Nephron progenitor cell (in vitro differentiated cells): ENCODE results near the gene SORCS2.
A peak's percentile ranks its signal among the peaks of the same experiment; 100 is the strongest.

ENCODE experiments used
- DNase-seq: peaks from one replicate; pipeline ENCODE4 v3.0.0; 2021
- H3K27ac Mint-ChIP-seq: 2 replicates; pipeline ENCODE4 v1.8.0; 2021; ENCODE audit warnings: mild to moderate bottlenecking, moderate library complexity, mixed read lengths
- H3K27me3 Mint-ChIP-seq: 2 replicates; pipeline ENCODE4 v1.8.0; 2021; ENCODE audit warnings: mild to moderate bottlenecking, low read depth, mixed read lengths; ENCODE audit not compliant: poor library complexity
- H3K36me3 Mint-ChIP-seq: 2 replicates; pipeline ENCODE4 v1.8.0; 2021; ENCODE audit warnings: low read depth, mixed read lengths
- H3K4me1 Mint-ChIP-seq: 2 replicates; pipeline ENCODE4 v1.8.0; 2021; ENCODE audit warnings: mixed read lengths
- H3K4me3 Mint-ChIP-seq: 2 replicates; pipeline ENCODE4 v1.8.0; 2021; ENCODE audit warnings: mild to moderate bottlenecking, moderate library complexity, mixed read lengths
- H3K9me3 Mint-ChIP-seq: 2 replicates; pipeline ENCODE4 v1.8.0; 2021; ENCODE audit warnings: mild to moderate bottlenecking, moderate library complexity, mixed read lengths
- TF ChIP-seq, protein P1 (sequence below): fragments of 200-600 bp; sonication (generic); IDR thresholded peaks from 2 replicates; pipeline ENCODE4 v1.5.0; 2021; ENCODE audit warnings: antibody characterized with exemption

Gene SORCS2

DNA sequence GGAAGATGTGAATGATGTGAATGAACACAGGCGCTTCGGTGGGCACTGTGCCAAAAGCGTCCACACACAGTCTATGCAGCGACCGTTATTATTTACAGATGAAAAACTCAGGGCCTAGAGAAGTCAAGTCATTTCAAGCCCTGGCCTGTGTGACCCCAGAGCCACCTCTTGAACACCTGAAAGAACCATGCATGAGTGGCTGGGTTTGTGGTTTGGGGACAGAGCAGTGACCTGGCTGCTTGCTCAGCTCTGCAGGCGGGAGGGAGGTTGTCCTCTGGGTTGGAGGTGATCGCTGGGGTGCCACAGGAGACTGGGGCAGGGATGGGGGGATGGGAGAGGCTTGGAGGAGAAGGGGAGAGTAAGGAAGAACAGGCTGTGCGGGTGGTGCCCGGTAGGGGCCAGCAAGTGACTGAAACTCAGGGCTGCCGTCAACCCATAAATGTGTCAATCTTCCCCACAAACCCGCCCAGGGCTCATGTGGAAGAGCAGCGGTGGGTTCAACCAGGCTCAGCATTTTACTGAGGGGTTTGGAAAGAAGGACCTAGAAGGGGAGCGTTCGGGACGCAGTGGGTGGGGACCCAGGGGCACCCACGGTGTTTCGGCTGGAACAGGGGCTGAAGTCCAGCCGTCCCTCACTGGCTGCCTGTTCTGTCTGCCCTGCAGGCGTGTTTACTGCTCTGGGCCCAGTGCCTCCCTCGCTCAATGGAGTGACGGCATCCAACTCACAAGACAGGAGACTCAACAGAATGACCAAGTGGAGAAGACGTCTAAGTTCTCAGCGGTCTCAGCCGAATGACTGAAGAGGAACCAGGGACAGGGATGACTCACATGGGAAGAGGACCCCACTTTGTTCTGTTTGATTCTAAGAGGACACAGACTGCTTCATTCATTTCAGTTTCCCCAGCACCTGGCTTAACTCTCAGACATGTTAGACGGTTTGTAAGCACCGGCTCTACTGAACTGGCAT lies 579.5 kb downstream of the SORCS2 start:
- Mint-ChIP-seq H3K27me3 (no peaks in the 10 kb centered on the region), H3K27ac (peak overlapping the region; percentile 55), H3K36me3 (peaks cover 76% of the 10 kb centered on the region), H3K4me3 (peak overlapping the region; percentile 18), H3K9me3 (no peaks in the 10 kb centered on the region), H3K4me1 (peaks cover 65% of the 10 kb centered on the region)
- TF ChIP-seq, protein P1, sequence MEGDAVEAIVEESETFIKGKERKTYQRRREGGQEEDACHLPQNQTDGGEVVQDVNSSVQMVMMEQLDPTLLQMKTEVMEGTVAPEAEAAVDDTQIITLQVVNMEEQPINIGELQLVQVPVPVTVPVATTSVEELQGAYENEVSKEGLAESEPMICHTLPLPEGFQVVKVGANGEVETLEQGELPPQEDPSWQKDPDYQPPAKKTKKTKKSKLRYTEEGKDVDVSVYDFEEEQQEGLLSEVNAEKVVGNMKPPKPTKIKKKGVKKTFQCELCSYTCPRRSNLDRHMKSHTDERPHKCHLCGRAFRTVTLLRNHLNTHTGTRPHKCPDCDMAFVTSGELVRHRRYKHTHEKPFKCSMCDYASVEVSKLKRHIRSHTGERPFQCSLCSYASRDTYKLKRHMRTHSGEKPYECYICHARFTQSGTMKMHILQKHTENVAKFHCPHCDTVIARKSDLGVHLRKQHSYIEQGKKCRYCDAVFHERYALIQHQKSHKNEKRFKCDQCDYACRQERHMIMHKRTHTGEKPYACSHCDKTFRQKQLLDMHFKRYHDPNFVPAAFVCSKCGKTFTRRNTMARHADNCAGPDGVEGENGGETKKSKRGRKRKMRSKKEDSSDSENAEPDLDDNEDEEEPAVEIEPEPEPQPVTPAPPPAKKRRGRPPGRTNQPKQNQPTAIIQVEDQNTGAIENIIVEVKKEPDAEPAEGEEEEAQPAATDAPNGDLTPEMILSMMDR = no peak
- DNase-seq = peak; percentile 46

- H3K27me3 Mint-ChIP-seq = no peaks in the 10 kb centered on the region
- H3K27ac Mint-ChIP-seq = peak overlapping the region; percentile 86
- H3K9me3 Mint-ChIP-seq = no peaks in the 10 kb centered on the region
- DNase-seq = peak; percentile 48
- TF ChIP-seq, protein P1 = no peak
- peaks cover 73% of the 10 kb centered on the region for H3K36me3 Mint-ChIP-seq
- peak overlapping the region; percentile 46 for H3K4me3 Mint-ChIP-seq
- peaks cover 69% of the 10 kb centered on the region for H3K4me1 Mint-ChIP-seq
Observed at GRCh38 chr4:7772711-7773385, 580.5 kb downstream of the SORCS2 start.

- DNase-seq = no peak
- H3K9me3 Mint-ChIP-seq = no peaks in the 10 kb centered on the region
- H3K27ac Mint-ChIP-seq = peak overlapping the region; percentile 31
- H3K4me1 Mint-ChIP-seq = peaks cover 75% of the 10 kb centered on the region
- no peak overlapping the region for H3K4me3 Mint-ChIP-seq
- H3K36me3 Mint-ChIP-seq = peaks cover 75% of the 10 kb centered on the region
- TF ChIP-seq, protein P1 = no peak
- no peaks in the 10 kb centered on the region for H3K27me3 Mint-ChIP-seq
Observed at GRCh38 chr4:7773401-7774180, 581.3 kb downstream of the SORCS2 start.

DNA sequence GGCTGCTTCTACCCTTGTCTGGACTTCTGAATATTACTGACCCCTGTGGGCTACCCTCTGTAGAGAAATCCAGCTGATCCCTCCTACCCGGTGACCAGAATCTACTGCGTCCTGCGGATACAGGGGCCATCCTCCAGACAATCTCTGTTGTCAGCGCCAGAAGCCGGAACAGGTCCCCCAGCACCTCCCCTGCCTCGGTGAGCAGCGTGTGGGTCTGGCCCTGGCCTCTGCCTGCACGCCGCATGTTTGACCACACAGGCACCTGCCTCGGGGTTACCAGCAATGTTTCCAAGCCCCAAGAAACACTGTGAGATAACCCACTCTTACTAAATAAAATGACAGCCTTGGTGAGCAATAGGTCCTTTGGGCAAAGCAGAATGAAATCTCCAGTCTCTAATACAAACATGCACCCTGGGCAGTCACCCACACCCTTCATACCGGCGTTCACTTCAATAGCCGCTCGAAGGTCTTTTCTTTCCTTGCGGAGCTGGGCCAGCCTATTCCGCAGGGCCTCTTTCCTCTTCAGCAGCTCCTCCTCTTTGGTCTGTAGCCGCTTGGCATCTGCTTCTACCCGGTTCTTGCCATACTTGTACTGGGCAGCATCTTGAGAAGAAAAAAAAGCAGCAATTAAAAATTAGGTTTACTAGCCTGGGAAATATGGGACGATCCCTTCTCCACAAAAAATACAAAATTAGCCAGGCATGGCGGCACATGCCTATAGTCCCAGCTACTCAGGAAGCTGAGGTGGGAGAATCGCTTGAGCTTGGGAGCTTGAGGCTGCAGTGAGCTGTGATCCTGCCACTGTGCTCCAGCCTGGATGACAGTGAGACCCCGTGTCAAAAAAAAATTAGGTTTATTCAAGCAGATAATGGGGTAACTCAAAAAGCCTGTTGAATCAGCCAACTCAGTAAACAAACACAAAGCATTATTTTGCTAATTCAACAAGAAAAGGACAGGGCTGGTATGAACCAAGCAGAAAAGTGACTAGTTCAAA lies 582.3 kb downstream of the SORCS2 start:
- H3K27me3 Mint-ChIP-seq = no peaks in the 10 kb centered on the region
- H3K4me1 Mint-ChIP-seq = peaks cover 83% of the 10 kb centered on the region
- peaks cover 75% of the 10 kb centered on the region for H3K36me3 Mint-ChIP-seq
- no peaks in the 10 kb centered on the region for H3K9me3 Mint-ChIP-seq
- no peak for DNase-seq
- H3K4me3 Mint-ChIP-seq = no peak overlapping the region
- TF ChIP-seq, protein P1 = no peak
- H3K27ac Mint-ChIP-seq = peak overlapping the region; percentile 55

- Mint-ChIP-seq H3K4me1 (peaks cover 80% of the 10 kb centered on the region), H3K36me3 (peaks cover 73% of the 10 kb centered on the region), H3K4me3 (no peak overlapping the region), H3K27me3 (no peaks in the 10 kb centered on the region), H3K27ac (peak overlapping the region; percentile 3), H3K9me3 (no peaks in the 10 kb centered on the region)
- DNase-seq = no peak
- TF ChIP-seq, protein P1 = no peak
Observed at GRCh38 chr4:7775396-7775795, 583.1 kb downstream of the SORCS2 start.
